Medulla oblongata (tissue), 1 donor: ENCODE data around the gene APBA2.

Source experiments
- DNase-seq: peaks from one replicate; pipeline ENCODE4 v3.0.0-alpha.2; 2015; ENCODE audit errors: extremely low spot score

The APBA2 gene

GRCh38 chr15:29133791-29134190 lies 248.0 kb downstream of the APBA2 start:
- DNase-seq: no peak

- no peak for DNase-seq
Observed at GRCh38 chr15:29134239-29134638, 248.5 kb downstream of the APBA2 start.

GRCh38 chr15:29134641-29135308 lies 249.0 kb downstream of the APBA2 start:
- no peak for DNase-seq

- DNase-seq: no peak
Observed at GRCh38 chr15:29135309-29135657, 249.5 kb downstream of the APBA2 start.

- no peak for DNase-seq
Observed at GRCh38 chr15:29135702-29136646, 250.2 kb downstream of the APBA2 start.

- DNase-seq: no peak
Observed at GRCh38 chr15:29138260-29138659, 252.5 kb downstream of the APBA2 start.

GRCh38 chr15:29139072-29139471 lies 253.3 kb downstream of the APBA2 start:
- DNase-seq: no peak

- DNase-seq: peak; percentile 57
Observed at GRCh38 chr15:29139540-29140459, 254.0 kb downstream of the APBA2 start.

- no peak for DNase-seq
Observed at GRCh38 chr15:29140475-29141307, 254.9 kb downstream of the APBA2 start.

GRCh38 chr15:29141308-29142128 lies 255.7 kb downstream of the APBA2 start:
- DNase-seq: peak; percentile 9

GRCh38 chr15:29142129-29142747 lies 256.5 kb downstream of the APBA2 start:
- no peak for DNase-seq

- DNase-seq: no peak
Observed at GRCh38 chr15:29143293-29143692, 257.5 kb downstream of the APBA2 start.

GRCh38 chr15:29143909-29144635 lies 258.3 kb downstream of the APBA2 start:
- no peak for DNase-seq

- no peak for DNase-seq
Observed at GRCh38 chr15:29149738-29150075, 263.9 kb downstream of the APBA2 start.

- DNase-seq: no peak
Observed at GRCh38 chr15:29150515-29151483, 265.0 kb downstream of the APBA2 start.

- no peak for DNase-seq
Observed at GRCh38 chr15:29151484-29151857, 265.7 kb downstream of the APBA2 start.

- no peak for DNase-seq
Observed at GRCh38 chr15:29156521-29156920, 270.7 kb downstream of the APBA2 start.
